DMS 273 (cell line): ENCODE measurements around the gene CXCR5.

Experiments used
- DNase-seq: peaks from one replicate; lab custom pipeline; 2025; ENCODE audit not compliant: unreplicated experiment; lab: John Stamatoyannopoulos, UW

The CXCR5 gene

DNA sequence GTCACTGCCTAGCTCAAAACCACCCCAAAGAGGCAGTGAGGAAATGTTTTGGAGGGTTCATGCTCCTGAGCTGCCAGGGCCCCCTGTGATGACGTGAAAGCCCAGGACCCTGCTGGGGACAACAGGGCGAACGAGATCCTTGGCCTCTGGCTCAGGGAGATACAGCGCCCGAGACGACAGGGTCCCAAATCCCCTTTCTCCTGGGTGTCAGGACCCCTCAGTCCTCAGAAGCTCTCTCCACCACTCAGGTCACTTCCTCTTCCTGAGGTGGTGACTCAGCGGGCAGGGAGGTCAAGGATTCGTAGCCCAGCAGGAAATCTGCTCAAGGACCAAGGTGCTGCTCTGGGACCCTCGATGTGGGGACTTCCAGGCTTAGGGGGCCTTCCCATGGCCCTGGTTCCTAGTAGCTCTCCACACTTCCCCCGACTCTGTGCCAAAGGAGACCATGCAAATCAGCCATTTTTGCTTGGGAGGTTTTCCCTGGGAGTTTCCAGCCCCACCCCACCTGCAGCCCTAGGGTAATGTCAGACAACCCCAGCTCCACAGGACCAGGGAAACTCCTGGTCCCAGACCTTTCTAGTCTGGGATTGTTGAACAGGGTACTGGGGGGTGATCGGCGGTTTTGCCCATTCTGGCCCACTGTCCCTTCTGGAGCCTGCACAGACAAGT, 29.2 kb downstream of the CXCR5 start:
- peak; percentile 17 for DNase-seq

DNA sequence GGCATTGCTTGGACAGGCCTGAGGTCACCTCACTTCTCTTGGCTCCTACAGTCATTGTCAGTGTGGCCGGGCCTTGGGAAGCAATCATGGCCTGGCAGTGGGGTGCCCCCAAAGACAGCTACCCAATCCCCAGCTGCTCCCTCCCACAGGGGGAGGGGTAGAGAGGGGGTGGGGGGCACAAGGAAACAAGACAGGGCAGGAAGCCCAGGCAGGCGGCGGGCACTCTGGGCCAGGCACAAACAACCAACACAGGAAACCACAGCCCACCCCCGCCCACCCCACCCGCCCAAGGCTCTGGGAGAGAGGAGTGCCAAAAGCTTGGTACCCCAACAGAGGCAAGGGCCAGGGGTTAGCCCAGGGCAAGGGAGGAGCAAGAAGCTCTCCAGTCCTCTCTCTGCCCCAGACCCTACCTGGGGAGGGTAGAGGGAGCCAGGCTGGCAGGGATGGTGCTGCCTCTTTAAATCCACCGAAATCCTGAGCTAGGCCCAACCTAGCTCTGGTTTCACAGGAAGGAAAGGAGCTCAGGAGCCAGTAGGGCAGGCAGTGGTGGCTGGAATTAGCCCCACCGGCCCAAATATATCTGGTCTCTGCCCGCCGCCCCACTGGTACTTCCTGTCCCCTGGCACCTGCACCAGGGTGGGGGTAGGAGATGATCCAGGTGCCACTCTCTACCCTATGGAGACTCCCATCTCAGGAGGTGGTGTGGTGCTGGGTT, 29.9 kb downstream of the CXCR5 start:
- peak; percentile 24 for DNase-seq

DNA sequence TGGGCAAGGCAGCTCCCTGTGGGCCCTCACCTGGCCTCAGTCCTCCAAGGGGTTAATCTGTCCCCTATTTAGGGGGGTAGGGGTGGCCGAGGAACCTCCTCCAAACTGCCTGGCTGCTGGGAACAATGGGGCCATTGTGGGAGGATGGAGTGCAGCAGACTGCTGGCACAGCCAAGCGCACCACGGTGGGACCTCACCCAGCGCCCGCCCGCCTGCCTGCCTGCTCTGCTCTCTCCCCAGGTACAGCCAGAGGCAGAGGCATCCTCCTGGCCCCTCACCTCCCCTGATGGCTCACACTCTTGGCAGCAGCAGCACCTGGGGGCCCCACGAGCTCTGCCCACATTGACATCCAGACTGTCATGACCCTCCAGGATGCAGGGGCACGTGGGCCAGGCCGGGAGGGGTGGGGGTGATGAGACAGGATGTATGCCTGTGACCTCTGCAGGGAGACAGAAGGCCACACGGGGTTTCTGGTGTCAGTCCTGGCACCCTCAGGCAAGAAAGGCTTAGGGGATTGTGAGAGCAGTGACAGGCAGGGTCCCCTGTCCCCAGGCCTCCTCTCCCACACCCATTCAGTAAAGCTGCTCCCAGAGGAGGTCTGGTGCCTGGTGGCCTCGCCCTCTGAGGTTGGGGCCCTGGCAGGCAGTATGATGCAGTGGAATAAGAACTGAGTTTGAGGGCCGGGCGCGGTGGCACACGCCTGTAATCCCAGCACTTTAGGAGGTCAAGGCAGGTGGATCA, 30.7 kb downstream of the CXCR5 start:
- DNase-seq: peak; percentile 24

DNA sequence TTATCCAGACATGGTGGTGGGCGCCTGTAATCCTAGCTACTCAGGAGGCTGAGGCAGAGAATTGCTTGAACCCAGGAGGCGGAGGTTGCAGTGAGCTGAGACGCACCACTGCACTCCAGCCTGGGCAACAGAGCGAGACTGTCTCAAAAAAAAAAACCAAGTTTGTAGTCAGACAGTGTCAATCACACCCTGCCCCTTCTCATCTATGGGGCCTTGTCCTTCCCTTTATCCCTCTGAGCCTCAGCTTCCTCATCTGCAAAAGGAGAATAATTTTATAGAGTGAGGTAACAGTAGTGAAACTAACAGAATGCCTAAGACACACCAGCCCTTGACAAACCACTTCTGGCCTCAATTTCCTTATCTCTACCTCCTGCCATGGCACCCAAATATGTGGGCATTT, 31.3 kb downstream of the CXCR5 start:
- no peak for DNase-seq

DNA sequence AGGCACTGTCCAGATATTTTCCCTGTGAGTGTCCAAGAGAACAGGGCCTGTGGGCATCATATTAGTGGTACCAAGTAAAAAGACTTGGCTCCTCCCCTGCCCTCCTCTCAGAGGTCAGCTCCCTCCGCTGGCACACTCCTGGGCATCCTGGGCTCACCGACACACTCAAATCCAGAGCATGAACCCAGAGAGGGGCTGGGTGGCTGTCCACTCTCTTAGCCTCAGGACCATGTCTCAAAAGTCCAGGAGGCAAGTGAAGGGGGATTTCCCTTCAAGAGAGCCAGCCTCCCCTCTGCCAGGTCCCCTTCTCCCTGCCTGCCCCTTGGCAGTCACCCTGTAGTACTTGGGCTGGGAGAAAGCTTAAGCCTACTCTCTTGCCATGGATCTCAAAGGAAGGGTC, 31.7 kb downstream of the CXCR5 start:
- no peak for DNase-seq

DNA sequence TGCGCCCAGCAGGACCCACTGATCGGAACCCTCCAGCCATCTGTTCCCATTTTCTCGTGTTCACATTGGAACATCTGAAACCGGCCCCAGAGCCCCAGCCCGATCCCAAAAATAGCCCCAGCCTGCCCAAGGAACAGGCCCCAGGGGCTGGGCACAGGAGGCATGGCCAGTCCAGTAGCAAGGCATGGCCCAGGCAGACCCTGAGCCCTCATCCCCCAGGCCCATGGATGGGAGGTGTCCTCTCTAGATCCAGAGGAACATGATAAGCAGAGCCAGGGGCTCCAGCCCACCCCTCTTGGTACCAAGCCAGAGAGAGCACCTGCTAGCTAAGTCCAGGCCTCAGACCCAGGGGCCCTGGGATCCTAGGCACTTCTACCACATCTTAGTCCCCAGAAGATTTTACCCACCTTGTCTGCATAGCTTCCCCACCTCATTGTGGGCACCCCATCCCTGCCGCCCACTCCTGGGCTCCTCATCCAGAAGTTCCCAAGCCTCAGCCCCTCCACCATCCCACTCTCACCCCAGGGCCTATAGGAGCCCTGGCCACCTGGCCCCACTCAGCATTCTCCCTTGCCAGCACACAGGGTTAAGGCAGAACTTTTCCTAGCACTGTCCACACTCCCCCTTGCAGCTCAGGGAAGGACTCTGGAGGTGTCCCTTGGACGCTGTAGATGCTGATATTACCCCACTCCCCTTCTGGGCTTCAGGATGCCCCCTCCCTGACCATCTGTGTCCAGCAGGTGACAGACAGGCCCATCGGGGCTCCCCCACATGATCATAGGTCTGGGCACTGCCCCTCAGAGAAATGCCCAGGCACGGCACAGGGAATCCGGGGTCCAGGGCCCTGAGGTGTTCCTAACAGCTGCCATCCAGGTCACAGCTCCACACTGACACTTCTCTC, 32.5 kb downstream of the CXCR5 start:
- DNase-seq: peak; percentile 79

DNA sequence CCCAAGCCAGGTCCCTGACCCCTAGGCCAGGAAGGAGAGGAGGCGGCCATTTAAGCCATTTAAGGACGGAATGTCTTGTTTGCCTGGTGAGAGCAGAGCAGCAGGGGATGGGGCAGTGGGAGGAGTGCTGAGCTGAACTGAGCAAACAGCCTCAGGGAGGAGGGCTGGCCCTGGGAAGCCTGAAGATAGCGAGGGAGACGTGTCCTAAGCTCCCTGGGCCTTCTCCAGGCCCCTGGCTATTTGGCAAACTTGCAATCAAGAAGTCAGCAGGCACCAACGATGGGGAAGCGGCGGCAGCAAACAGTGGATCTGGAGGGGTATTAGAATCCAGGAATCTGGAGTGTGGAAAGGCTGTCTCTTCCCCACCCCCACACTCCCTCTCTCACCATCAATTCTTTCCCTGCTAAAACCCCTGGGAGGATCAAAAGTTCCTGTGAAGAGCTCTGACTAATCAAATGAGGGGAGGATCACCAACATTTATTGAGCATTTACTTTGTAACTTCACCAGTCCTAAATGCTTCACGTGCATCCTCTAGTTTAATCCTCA, 33.2 kb downstream of the CXCR5 start:
- peak; percentile 51 for DNase-seq

DNA sequence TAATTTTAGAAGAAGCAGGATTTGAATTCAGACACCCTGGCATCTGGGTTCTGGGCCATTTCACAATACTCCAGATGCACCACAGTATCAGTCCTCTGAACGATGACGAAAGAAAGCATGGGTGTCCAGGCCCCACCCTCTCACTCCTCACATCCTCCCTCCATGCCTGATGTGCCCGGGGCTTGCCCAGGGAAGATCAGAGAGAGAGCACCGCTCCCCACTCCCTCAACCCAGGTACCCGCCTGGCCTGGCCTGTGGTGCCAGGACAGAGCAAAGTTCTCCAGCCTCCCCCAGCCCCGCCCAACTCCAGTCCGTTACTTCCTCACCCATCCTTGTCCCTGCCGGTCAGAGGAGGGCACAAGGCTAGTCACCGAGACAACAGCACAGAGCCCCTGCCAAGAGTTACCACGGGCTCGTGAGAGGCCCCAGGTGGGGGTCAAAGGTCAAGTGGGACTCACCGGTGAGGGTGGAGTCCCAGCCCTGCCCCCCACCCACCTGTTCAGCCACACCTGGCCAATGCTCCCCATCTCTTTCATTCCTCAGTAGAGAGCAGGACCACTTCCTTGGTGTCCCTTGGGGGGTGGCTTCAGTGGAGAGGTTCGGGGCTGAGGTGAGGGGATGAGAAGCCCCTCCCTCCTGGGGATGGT, 33.9 kb downstream of the CXCR5 start:
- peak; percentile 78 for DNase-seq

DNA sequence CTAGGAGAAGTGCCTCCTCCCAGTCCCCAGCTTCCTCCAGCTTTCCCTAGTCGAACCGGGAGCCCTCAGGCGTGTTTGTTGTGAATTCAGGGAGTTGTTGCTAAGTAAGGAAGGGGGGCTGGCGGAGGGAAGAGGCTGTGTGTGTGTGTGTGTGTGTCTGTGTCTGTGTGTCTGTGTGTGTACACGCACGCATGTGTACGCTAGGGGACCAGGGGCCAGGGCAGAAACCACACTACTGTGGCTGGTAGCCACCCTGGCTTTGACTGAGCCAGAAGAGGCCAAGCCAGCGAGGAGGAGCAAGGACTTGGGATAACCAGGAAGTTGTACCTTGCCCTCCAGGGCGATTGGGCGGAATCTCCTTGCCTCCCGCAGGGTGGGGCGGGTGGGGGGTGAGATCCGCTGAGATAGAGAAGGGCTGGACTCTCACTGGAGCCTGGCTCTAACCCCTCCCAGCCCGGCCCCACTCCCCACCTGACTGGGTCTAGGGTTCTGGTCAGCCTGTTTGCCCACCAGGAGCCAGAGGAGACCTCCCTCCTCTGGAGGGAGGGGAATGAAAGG, 34.5 kb downstream of the CXCR5 start:
- DNase-seq: peak; percentile 67

DNA sequence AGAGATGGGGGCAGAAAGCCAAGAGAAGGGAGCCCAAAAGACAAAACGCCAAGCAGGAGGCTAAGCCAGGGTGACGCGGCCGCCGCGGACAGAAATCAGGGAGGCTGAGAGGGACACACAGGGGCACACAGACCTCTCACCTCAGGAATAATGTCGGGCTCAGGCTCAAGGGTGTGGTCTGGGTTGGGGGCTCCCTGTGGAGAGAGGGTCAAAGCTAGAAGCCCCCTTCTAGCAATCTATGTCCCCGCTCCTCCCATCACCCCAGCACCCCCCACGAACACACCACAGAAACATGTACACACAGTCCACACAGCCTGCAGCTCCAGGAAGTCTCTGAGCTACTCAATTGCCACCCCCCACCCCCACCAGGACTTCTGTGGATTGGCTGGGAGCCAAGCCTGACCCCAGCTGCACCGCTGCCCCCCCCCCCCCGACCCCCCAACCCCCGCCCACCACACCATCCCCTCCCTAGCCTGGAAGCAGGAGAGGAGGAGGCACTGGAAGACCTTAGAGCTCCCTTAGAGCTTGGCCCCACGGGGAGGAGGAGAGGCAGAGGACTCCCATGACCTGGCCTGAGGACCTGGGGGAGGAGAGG, 35.1 kb downstream of the CXCR5 start:
- peak; percentile 56 for DNase-seq

DNA sequence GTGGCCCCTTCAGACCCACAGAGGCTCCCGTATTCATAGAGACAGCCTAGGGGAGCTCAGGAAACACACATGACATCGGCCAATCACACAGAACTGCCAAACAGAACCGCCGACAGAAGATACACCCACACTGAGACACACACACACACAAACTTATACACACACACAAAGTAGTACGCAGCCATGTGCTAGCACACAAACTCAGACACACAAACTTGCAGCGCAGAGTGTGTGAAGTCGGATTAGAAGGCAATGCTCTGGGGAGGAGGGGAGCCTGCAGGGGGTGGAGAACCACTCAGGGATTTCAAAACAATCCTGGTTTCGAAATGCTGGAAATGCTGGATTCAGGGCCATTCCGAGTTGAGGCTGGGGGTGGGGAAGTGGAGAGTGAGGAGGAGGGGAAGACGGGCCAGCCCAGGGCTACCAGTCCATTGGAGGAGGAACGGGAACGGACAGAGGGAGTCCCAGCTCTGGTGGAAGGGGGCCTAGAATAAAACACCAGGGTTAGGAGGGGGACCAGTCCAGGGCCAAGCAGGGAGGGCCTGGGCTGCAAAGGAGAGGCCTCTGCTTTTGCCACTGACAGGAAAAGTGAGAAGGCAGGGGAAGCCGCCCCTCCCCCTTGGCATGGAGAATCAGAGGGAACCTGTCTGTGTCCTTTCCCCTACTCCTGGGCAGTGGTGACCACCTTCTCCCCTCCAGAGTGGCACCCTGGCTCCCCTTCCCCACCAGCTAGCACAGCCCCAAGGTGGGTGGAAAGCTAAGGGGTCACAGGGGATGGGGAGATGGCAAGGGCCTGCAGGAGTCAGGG, 37.6 kb downstream of the CXCR5 start:
- peak; percentile 41 for DNase-seq

DNA sequence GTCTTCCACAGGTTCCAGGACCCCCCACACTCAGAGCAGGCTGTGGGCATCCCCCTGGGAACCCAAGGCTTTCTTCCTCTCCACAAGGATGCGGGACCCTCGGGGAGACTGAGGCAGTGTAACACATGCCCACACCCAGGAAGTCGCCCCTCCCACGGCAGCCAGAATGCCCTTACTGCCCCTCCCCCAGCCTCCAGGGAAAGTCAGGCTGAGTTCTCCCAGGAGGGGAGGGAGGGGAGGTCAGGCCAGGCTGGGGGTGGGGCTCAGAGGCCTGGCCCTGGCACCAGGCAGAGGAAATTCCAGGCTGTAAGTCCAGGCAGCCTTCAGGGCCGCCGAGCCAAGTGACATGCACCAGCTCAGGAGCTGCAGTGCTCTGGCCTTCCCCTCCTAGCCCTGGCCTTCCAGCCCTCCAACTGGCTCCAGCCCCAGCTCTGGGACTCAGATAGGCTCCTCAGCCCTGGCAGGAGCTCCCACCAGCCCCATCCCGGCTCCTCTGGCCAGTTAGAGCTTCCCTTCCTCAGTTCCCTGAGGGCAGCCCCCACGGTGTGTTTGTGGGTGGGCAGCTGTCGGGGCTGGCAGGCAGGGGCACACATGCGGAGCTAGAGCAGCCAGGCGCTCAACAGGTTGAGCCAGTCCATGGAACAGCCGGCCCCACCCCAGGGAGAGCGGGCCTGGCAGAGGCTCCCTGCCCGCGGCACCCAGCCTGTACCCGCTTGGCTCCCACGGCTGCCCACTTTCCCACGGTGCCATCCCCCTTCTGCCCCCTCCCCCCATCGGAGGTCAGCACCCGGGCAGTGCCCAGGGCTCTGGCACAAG, 38.4 kb downstream of the CXCR5 start:
- DNase-seq: peak; percentile 50

DNA sequence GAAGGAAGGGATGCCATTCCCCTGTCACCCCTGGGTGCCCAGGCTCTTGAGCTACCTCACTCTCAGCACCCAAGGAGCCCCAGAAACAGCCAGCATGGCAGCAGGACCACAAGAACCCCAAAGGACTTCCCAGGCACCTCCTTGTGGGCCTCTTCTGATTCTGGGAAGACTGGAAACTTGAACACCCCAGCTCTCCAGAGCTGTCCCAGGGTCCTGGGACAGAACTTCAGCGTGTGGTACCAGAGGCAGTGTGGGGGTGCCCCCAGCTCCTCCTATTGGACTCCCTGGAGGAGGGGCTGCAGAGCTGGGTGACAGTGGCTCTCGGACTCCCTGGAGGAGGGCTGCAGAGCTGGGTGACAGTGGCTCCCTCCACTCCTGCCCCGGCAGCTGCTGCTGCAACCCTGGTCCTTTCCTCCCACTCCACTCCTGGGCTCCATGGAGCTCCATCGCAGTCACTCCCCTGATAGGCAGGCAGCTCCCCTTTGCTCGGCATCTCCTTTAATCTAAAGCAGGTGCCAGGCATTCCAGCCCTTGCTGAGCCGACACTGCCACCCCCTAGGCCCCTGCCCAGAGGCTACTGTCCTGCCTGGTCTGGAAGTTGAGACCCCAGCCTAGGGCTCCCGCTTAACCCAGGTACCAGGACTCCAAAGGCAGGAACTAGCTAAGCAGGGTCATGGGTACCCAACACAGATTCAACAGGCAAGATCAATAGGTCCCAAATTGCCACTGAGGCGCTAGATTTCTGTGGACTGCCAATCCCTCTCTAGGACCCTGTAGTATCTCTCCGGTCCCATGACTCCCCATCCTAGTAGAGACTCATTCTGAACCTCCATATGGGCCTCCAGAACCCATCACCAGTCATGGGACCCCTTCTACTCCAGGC, 39.3 kb downstream of the CXCR5 start:
- DNase-seq: no peak

DNA sequence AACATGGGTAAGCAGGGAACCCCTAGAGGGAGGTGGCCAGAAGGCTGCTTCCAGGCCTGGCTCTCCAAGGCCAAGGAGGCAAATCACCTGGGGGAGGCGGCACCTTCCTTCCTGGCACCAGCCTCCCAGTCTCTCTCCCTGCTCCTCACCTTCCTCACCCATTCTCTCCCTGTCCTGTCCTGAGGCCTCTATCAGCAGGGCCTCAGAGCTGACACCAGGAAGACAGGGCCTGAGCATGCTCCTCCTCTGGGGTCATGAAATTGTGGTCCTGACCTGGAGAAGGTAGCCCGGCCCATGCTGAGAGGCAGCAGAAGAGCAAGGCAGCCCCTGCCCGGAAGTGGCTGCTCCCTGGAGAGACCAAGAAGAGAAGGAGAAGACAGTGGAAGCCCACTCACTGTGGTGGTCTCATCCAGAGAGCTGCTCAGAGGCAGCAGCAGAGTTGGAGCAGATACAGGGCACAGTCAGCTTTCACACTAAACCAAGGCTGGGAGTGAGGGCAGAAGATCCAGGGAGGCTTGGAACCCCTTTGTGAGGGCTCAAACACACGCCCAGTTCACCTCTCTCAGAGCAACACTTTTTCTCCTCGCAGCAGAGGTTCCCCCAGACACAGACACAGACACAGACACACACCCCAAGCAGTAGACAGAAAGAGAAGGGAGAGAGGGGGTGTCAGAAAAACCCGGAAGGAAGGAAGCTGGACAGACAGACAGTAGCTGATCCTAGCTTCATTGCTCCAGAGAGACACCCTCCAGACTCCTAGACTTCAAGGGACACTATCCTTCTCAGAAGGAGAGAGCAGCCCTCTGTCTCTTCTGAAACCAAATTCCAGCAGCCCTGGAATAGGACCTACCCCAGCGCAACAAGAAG, 40.3 kb downstream of the CXCR5 start:
- no peak for DNase-seq

DNA sequence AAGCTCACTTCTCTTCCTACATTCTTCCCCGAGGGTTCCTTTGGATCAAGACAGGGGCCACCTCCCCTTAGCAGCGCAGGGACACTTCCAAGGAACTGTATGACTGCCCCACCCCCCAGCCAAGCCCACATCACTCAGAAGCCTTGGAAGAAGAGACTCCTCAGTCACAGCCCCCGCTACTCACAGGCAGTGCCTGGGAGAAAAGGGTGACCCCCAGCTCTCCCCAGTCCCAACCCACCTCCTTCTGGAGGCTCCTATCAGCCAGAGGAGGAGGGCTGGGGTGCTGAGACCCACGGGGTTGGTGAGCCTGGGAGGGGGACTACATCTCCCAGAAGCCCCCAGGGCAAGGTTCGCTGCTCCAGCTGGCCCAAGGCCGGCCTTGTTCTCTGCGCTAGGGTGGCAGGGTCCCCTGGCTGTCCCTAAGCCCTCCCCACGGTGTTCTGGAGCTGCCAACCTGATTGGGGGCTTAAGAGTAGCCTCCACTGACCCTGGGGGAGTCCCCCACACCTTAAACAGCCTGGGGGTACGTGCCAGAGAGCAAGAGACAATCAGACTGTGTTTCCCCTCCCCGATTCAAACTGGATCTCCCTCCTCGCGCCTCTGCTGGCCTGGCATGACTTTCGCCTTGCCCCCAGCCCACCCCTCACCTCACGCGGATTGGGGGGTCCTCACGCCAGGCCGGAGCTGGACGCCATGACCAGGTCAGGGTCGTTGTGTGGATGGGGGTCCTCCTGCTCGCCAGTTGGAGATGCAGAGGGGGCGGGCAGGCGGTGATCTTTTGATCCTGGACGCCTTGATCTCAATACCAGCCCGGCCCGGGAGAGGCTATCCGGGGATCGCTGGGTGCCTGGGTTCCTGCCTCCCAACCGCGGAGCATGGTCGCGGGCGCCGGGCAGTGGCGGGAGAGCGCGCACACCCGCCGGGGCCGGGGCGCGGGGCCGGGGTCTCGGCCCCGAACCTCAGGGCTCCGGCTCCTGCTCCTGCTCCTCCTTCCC, 41.2 kb downstream of the CXCR5 start:
- DNase-seq: peak; percentile 68
